Left hindlimb (tissue), 1 donor: Measurements from ENCODE around the gene GBX2.

Experiments
- DNase-seq: peaks from one replicate; pipeline ENCODE4 v3.0.0-alpha.2; 2018

The GBX2 gene

DNA sequence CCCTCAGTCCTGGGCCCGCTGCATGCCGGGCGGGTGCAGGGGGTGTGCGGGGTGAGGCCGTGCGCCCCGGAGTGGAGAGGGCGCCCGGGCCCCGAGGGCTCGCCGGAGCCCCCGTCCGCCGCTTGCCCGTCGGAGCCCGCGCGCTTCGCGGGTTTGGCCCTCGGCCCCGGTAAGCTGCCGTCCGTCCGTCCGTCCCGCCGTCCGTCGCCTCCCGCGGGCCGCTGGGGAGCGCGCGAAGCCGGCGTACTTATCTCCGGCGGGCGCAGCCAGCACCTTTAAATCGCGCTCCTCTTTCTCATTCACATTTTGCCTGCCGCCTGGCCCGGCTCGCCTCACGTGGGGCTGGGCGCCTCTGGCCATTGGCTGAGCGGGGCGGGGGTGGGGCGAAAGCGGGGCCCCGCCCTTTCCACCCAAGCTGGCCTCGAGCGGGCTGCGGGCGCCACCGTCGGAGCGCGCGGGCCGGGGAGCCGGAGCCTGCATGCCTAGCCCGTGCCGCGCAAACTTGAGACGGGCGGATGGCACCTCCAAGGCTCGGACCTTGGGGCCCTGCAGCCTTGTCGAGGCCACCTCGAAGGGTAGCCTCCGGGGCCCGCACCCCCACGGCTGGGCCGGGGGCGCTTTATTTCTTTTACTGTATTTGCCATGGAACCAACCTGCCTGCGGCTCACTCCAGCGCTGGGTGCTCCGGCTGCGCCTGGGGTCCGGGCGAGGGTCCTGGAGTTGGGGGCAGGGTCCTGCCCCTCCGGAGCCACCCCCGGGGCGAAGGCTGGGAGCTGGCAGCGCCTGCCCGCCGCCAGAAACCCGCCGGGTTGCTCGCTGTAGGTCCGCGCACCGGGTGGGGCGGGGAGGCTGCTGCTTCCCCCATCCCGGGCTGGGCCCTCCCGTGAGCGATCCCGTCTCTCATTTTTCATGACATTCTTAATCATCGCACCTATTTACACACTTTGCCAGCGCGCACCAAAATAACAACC lies at the start of gene GBX2:
TSS of gene GBX2 (minus strand) at position 277 of the 971 bp plus-strand sequence. CDS start 415 bp downstream, outside the sequence.
- peak; percentile 80 for DNase-seq

DNA sequence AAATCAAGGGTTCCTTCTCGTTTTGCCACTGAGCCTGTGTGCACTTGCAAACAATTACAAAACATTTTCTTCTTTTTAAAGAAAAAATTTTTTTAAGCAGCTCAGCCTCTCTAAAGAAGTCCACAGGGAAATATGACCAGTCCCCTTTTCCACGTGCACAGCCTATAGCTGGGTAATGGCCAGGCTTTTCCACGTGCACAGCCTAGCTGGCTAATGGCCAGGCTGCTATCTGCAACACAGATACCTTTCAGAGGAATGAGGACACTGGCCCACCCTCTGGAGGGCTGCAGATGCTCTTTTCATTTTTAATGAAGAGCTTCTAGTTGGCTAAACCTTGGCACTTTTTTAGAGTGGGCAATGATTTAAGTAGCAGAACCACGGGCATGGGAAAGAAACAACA lies 49.7 kb upstream of the GBX2 start:
- no peak for DNase-seq

DNA sequence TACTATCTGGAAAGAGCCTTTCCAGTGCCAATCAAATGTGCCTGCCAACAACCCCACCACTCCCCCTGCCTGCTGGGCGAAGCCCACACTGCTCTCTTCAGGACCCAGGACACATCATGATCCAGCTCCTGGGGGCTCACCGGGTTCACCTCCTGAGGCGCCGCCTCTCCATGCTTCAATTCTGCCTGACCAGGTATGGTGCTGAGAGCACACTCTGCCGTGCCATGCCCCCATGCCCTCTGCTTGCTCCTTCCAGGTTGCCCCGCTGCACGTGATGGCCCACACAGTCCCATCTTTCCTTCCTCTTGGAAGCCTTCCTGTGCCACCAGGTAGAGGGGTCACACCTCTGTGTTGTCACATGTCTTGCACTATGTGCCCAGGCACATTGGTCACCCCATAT lies 48.5 kb upstream of the GBX2 start:
- DNase-seq: no peak

DNA sequence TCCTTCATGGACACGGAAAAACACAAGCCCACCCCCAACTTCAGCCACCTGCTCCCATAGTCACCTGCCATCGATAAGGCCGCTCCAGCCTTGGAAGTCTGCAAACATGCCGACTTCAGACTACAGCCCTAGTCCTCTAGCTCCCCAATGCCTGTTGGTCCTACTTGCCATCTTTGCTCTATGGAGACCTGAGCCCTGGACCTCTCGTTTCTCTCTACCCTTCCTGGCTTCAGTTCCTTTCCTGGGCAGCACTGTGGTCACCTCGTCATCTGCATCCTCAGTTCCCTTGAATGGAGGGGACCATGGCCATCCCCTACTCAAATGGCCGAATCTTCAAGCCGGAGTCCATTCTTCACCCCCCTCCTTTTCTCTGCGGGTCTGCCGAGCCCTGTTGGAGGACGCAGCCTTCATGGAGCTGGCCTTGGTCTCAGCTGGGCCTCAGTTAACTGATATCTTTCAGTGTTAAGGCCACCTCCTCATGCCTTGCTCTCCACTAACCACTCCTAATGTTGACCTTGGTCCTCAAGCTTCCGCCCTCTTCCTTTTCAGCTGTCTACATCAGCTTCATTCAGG lies 47.7 kb upstream of the GBX2 start:
- no peak for DNase-seq

DNA sequence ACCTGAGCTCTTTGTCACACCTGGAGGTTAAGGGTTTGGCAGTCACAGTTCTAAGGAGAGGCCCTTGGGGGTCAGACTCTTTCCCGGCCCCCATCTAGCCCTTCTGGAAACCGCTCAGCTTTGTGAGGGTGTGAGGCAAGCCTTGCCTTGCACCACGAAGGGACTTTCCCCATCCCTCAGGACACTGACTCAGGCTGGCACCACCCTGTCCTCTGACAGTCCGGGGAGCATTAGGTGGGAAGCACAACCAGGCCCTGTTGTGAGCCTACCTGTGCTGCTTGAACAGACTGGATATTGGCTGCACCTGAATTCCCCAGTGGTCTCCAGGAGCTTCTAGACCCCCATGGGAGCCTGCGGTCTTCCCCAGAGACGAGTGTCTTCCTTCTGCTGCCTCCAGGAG lies 47.0 kb upstream of the GBX2 start:
- no peak for DNase-seq

DNA sequence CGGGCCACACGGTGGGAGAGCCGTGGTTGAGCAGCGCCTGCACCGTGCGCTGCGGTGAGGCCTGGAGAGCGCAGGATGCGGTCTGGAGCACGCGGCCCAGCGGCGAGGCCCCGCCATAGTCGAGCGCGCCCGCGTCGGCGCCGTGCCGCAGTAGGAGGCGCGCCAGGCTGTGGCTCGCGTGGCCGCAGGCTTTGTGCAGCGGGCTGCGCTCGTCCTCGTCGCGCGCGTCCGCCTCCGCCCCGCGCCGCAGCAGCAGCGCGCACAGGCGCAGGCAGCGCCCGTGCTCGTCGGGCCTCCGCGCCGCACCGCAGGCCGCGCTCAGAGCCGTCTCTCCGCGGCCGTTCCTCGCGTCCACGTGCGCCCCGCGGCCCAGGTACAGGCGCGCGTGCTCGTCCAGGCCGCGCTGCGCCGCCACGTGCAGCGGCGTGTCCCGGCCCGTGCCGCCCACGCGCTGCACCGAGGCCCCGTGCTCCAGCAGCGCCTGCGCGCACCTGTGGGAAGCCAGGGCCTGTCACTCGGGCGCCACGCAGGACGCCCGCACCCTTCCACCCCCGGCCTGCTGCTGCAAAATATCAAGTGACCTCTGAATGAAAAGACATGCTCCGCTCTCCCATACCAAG lies 46.3 kb upstream of the GBX2 start:
- no peak for DNase-seq

DNA sequence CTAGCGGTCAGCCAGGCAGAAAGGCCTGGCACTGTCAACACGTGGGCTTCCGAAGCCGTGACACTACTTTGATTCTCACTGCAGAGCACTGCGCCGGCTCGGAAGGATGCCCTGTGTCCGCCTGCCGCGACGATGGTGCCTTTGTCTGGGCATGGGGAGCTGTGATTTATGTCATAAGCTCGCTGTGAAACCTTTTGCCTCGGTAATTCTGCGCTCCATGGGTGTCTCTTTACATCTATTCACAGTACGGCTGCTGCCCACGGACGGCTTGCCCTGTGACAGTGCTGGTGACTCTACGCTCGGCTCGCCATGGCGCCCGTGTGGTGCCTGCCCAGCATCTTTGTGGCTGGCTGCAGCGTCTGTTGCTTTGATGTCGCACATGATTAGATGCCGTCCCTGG lies 43.1 kb upstream of the GBX2 start:
- DNase-seq: no peak

DNA sequence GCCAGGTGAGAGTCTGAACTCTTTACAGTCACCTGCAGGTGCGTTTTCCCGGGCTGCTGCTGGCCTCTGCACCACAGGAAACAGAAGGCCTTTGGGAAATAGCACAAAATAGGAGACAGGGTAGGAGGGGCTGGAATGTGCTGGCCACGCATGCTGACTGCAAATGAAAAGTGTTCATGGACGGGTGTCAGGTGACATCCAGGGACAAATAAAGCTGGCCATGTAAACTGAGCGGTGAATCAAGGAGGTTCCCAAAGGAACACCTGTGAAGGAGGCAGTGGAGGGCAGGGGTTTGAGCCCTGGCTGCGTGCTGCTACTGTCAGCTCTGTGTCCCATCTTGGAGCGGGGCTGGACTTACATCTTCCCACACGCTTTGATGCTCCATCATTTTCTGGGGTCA lies 42.4 kb upstream of the GBX2 start:
- no peak for DNase-seq

DNA sequence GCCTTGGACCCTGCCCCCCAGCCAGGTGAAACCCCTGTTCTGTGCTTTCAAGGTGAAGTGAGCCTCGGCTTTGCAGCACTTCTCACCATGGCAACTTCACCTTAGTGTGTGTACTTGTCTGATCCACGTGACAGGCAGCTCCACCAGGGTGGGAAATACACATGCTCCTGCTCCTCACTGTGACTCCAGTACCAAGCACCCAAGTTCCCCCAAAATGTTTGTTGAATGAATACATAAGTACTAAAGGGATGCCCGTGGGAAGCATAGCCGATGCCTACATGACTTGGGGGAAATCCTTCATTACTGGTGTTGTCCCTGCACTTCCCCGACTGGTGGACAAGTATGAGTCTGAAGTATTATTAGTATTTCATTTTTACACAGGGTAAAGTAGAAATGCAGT lies 41.8 kb upstream of the GBX2 start:
- DNase-seq: no peak

DNA sequence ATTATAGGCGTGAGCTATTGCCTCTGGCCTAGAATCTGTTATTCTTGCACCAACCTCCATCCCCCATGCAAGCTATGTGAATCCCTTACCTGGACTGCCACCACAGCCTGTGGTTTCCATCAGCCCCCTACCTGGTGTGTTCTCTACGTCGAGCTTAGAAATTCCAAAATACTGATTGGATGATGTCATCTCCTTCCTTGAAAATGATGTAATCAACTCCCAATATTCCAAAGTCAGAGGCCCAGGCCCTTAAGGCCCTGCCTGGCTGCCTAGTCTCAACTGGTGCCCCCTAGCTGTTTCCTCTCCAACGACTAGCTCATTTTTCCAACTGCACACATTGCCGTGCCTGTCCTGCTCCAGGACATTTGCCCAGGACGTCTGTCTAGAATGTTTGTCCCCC lies 41.3 kb upstream of the GBX2 start:
- DNase-seq: no peak

DNA sequence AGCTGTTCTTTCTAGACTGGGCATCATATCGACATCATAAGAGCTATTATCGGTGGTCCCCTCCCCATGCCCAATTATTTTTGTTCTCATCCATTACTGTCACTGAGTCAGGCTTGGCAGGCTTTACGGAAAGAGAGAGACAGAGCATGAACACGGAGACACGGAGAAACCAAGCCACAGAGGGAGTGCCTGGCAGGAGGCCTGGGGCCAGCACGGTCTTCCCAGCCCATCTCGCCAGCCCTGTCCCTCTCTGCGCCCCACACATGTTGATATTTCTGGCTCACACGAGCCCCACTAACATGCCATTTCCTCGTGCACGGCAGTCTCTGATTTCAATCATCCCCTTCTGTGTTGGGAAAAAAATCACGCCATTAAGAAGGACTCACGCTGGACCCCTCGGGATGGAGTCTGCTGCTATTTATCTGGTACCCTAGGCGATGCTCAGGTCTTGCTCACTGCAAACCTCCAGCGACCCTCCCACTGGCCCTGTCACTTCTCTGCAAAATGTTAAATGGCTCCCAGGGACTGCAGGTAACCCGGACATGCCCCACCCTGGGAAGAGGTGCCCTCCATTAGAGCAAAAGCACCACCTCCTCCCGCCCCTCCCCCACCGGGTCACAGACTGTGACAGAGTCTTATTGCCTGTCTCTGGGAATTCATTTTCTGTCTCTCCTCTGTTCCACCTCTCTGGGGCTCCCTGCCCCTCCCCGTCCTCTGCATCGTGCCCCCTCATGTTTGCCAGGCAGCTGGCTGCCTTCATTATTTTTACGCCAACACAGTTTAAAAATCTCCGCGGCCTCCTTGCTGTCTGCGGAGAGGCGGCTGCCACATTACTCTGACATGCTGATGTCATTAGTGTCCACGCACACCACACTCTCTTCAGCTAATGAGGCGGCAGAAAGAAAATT lies 40.1 kb upstream of the GBX2 start:
- no peak for DNase-seq

DNA sequence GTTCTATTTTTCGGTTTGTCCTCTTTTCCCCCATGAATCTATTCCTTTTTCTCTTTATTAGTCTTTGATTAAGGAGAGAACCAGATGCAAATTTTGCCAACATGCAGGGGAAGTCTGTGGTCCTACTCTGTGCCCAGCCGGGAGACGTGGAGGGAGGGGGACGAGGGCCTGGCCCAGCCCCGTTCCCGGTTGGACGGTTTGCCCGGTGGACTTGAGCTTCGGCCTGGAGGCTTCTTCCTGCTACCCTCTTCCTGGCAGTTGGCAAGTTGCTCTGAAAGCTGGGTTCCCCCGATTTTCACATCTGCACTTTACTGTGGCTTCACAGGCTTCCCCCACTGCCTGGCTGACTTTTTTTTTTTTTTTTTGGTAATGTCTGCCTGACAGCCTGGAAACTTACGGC lies 39.3 kb upstream of the GBX2 start:
- DNase-seq: no peak

DNA sequence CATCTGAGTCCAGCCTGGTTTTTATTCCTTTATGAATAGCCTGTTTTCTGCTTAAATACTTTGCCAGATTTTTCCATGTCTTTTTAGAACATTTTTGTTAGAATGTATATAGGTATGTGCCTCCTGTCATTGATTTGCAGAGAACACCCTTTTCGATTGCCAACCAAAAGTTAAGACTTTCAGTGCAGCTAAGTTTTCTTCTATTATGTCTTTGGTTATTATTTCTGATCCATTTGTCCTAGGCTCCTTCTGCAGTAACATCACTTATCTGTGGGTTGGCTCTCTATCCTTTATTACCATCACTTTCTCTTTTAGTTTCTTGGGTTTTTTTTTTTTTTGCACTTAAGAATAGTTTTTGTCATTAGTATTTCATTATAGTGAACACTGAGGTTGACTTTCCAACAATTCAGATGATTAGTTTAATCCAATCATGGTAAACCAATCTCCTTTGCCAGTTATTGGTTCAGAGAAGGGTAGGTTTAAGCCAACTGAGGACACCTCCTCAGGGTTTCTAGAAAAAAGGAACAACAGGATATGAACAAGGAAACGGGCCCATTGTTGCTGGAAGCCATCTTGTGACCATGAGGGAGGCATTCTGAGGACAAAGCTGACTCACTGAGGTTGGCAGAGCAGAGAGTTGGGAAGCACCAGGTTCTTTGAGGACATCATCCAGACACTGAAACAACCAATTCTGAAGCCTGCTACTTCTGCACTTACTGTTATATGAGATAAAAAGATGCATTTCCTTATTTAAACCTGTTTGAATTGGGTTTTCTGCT lies 37.9 kb upstream of the GBX2 start:
- no peak for DNase-seq

DNA sequence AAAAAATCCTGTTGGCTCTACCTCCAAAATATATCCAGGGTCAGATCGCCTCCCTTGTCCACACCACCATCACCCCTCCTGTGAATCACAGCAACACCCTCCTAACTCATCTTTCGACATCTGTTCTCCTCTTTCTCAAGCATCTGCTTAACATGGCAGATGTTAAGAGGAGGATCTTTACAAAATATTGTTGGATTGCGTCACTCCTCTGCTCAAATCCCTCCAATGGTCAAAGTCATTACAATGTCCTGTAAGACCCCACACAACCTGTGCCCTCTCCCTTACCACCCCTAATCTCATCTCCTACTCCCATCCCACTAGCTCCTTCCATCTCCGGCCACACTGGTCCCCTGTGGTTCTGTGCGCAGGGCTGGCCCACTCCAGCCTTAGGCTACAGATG lies 36.8 kb upstream of the GBX2 start:
- no peak for DNase-seq

DNA sequence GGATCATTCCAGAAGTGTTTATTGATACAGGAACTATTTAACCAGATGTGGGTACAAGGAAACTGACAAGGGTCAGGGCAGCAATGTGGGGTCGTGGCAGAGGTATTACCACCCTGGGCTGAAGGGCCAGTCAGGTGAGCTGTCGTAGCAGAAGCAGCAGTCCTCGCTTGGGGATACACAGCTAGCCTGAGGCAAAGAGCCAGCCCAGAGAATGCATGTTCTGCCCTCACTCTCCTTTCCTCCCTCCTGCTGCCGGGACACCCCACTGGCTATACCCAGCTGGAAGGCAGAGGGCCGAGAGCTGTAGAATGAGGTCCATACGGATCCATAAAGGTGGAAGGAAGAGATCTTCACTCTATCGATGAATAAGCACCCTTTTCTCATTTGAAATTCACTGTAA lies 32.2 kb upstream of the GBX2 start:
- DNase-seq: no peak

DNA sequence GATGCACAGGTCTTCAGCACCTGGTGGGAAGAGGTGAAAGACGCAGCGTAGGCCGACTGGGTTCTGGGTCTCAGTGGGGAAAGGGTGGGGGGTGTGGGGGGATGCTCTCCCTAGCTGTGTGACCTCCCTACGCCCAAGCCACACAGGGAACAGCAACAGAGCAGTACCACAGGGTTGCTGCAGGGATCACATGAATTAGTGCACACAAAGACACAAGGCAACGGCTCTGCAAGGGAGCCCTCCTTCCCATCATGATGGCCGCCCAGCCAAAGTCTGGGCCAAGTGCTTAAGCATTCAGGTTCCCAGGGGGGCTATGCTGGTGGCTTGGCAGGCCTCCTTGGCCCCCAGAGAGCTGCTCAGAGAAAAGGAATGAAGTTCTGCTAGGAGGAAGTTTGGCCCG lies 28.2 kb upstream of the GBX2 start:
- no peak for DNase-seq

DNA sequence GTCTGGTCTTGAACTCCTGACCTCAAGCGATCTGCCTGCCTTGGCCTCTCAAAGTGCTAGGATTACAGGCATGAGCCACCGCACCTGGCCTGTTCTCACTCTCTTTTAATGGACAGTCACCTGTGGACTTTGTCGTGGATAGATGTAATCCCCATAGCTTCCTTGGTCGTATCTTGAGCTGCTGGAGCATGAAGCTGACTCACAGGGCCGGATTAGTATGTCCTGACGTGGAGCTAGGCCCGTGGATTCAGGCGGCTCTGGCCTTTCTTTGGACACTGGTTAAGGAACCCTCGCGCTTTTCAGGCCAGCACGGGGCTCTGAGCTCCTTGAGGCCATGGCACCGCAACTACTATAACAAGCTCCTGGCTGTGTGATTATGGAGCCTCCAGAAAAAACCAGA lies 27.5 kb upstream of the GBX2 start:
- DNase-seq: no peak

DNA sequence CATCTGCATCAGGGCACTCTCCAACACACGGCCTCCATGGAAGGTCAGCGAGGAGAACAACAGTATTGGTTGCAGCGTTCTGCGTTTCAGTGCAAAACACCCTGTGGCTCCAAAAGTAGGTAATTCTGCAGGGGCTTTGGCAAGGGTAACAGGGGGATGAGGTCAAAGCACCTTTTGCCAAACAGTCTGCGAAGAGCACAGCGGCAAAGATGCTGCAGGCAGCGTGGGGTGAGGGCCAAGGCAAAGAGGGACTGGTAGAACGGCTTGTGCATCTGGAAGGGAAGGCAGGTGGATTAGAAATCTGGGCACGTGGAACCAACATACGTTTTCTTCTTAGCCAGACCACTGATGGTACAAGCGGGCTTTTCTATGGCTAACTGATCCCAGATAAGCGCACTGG lies 26.6 kb upstream of the GBX2 start:
- DNase-seq: no peak

DNA sequence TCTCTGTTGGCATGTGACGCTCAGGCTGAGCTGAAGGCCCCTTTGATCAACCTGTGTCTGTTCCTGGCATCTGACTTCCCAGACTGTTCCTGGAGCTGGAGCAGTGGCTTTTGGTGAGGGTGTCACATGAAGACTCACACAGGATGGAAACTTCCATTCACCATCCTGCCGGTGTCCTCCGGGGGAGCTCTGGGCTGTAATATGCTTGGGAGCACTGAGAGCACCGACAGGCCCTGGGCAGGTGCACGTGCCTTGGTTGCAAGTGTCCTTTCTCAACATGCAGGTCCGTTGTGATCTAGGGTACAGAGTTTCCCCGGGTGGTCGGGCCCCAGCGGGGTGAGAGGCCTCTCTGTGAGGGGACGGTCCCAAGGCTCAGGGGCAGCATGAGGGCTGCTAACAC lies 24.8 kb upstream of the GBX2 start:
- DNase-seq: no peak

DNA sequence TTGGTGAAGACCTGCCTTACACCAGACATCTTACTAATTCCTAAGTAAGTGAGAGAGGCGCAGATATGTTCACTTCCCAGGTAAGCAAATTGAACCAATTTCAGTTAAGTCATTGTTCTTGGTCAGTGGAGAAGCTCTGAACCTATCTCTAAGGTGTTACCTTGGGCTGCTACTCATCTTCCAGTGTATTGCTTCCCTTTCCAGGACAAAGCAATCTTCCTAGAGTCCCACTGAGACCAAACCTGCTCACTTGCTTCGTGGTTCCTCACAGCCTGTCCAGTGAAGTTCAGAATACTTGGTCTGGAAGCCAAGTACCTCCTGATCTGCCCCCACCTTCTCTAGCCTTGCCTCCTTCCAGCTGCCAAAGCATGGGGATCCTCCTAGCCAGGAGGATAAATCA lies 22.5 kb upstream of the GBX2 start:
- DNase-seq: no peak

DNA sequence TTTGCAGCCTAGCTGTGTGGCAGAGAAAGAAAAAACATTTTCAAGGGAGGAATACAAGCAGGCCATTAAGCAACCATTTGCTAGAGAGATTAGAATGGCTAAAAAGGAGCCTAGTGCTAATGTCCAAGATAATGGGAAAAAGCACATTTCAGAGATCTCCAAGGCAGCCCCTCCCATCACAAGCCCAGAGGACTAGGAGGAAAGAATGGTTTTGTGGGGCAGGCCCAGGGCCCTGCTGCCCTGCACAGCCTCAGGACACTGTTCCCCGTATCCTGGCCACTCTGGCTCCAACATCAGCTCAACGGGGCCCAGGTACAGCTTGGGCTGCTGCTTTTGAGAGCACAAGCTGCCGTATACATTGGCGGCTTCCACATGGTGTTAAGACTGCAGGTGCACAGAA lies 16.5 kb upstream of the GBX2 start:
- no peak for DNase-seq

DNA sequence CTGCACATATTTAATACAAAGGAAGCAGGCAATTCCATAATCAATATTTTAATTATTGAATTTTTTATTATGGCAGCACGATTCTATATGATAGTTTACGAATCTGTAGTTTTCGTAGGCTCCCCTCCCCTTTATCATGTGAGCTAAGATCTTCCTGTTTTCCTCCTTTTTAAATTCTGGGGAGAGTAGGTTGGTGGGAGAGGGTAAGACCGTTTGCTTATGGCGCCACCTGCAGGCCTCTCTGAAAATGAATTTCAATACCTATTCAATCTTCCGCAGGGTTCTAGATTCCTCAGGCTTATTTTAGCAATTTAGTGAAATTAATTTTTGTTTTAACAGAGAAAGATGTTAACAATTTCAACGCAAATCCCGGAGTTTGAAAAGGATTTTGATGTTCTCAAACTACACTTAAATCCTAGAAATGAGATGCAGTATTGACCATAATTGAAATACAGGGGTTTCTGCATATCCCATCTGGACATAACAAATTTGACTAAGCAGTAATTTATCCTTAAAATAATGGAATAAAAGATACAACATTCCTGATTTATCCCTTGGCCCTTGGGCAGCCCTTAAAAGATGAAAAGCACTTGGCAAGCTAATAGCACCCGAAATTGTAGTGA lies 12.8 kb upstream of the GBX2 start:
- DNase-seq: no peak
